HG03280 (cell line): Measurements from ENCODE around the gene STN1.

Source experiments
- ATAC-seq: cut with Tn5 transposase; IDR thresholded peaks from one replicate; pipeline ENCODE4 v1.9.1; 2021; ENCODE audit warnings: mild to moderate bottlenecking, moderate library complexity; ENCODE audit not compliant: unreplicated experiment

STN1 gene

DNA sequence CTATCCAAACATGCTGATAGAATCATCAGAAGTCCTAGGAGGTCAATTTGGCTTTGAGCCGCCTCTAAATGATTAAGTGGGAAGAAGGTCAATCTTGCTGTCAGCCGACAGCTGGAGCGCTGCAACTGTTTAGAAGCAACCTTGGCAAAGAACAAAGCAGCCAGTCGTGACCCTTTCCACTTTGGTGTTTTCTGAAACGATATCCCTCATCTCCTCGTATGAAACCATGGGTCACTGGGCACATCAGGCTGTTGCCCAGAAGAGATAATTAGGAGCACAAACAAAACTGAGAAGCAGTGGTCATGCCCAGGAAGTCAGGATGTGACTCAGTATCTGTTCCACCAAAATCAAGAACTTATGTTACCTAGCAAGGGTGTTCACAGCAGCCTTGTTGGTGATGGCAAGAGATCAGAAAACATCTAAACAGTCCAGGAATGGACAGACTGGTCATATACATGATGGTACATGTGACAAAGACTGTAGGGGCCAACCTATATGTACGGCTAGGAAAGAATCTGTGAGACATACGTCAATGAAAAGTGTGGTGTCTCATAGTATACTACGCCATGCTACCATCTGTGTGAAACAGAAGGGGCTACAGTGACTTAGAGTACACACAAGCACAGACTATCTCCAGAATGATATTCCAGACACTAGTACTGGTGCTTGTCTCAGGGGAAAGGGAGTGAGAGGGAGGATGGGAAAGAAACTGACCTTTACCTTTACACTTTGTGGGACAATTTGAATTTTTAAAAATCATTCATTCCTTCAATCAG, 22.4 kb downstream of the STN1 start:
- no peak for ATAC-seq

DNA sequence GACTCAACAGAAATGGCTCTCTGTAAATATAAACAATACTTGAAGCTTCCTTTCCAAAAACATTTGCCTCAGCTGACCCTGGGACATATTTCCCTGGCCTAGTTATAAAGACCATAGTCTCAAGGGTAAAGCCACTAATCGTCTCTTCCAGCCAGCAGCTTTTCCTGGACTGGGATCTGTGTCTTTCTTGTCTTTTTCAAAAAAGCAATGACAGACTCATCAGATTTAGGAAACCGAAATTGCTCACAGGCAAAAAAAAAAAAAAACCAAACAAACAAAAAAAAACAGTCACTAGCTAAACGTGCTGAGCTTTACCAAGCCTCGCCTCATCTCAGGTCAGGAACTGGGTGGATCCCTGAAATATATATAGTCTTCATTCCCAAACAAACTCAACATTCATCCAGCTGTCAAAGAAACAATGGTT, 23.5 kb downstream of the STN1 start:
- ATAC-seq, result no peak

DNA sequence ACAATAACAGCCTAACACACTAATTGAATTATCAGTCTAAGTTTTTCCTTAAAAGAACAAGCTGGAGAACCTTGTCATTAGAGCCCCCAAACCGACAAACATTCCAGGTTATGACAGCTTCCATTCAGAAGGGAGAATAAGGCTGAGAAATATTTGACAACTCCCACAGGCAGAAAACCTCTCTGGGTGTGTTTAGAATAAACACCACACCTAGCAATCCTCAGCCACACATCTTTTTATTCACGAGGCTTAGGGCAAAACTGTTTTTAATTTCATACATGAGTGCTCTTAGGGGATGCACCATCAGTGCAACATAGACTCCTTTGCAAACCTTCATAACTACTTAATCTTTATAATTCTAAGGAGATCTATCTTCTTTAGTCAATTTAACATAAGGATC, 24.2 kb downstream of the STN1 start:
- no peak for ATAC-seq

DNA sequence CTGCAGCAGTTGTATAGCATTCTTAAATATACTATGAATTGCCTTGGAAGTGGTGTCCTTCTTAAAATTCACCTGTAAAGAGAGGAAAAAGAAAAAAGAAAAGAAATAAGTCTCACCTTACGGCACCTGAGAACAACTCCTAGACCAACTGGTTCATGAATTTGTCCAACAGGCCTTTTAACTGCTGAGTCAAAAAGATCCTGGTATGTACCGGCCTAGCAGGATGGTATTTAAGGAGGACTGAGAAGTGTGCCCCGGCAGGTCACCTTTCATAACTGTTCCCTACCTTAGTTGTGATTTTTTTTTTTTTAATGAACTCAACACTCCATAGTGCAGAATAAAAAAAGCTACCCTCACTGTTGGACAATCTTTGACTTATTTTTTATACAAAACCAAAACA, 25.8 kb downstream of the STN1 start:
- ATAC-seq, result no peak

DNA sequence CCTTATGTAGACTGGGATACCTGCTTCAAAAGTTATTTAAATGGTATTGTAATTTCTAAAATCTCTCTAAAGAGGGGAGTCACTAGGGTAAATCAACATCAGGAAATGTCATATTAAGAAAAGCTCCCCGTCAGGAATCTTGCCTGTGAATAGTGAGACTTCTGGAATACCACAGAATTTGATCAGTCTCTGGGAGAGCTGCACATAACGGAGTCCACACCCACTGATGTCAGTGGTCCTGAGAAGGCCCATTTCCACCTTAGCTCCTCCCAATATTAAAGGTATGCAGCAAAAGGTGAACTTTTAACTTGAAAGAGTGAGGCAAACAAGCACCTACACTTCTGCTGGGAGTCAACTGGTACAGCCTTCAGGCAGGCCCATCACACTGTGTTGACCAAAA, 27.3 kb downstream of the STN1 start:
- ATAC-seq, result no peak

DNA sequence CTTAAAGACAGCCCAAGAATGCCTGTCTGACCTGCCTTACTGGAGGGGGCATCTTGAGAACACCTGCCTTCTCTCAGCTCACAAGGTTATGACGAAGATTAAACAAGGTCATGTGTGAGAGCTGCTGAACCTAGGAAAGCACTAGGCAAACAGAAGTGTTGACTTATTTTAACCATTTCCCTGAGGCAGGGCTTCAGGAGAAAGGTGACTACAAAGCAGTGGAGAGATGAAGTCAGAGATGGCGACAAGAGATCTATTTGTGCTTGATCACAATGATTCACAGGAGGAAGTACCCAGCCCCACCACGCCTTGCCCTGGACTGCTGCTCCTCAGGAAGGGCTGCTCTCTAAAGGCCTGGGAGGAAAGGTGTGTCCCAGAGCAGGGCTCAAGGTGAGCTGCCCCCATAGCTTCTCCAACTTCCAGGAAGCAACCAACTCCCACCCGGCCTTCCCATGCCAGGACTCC, 27.8 kb downstream of the STN1 start:
- ATAC-seq, result no peak

DNA sequence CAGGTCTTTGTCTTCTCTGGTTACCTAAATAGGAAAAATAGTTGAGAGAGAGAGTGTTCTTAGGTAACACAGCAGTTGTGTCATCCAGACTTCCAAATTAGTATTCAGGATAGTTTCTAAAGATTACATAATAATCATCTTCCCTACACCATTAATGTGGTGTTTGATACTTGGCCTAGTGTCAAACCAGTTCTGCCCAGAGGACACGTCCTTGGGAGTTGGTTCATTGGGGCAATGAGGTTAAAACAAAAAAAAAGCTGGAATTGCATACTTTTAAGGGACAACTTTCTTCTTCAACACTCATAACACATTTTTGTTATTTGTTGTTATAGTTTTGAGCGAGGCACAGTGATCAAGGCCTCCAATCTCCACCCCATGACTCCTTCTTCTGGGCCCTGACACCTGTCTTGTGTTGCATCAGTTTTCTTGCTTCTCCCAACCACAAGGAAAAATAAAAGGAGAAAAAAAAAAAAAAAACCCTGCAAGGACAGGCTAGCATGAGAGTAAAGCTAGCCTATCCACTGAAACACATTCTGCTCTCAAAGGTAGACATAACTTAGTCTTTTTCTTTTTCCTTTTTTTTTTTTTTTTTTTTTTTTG, 28.8 kb downstream of the STN1 start:
- no peak for ATAC-seq

DNA sequence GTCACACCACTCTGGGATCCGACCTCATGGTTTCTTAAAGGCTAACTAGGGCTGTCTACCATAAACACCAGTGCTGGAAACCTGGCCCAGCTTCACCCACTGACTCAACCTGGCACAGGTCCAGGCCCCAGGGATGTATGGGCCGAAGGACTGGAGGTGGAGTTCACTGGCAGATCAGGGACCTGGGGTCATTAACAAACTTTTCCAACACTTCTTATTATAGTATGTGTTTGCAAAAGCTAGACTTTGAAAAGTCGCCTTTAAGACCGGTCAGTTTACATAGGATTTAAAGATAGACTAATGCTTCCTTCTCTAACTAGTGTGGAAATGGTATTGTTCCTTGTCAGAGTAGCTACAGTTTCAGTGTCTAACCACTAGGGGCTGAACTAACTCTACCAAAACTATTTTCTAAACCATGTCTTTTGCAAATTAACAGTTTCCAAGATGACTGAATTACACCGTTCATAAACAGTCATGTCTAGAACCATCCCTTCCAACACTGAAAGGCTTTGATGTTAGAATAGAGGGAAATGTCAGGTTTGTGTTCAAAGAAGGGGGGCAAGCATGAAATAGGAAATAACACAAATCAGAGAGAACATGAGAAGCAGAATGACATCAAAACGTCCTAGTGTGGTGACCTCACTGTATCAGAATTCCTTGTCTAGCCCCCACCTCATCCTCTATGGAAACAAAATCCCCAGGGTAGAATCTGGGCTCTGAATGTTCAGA, 29.7 kb downstream of the STN1 start:
- peak; percentile 51 for ATAC-seq

DNA sequence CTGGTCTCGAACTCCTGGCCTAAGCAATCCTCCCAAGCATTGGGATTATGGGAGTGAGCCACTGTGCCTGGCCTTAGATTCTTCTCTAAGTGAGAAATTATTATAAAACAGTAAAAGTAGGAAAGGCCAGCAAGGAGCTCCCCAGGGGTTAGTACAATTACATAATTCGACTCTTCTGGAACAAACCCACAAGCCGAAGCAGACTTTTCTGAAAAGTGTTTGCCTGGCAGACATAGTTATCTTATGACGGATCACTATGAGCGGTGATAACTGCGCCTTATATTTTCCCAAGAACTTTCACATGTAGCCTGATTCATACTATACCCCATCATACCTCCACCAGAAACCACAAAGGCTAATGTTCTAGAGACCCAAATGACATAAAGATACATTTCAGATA, 32.4 kb downstream of the STN1 start:
- no peak for ATAC-seq

DNA sequence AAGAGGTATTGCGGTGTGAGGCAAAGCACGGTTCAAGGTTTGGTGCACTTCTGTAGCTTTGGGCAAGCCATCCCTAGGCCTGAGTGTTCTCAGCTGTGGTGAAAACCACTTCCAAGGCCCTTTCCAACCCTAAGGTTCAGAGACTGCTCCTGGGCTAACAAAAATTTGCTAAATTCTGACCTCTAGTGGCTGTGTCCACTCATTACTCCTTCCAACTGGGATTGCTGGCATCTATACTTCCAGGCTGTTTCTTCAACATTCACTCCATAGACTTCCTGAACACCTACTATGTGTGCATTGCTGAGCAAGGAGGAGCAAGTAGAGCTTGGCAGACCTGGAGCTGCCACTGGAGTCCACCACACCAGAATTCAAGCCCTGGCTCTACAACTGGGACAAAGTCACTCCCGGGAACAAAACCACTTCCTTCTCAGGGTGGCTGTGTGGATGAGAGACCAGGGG, 33.3 kb downstream of the STN1 start:
- ATAC-seq, result peak; percentile 51

DNA sequence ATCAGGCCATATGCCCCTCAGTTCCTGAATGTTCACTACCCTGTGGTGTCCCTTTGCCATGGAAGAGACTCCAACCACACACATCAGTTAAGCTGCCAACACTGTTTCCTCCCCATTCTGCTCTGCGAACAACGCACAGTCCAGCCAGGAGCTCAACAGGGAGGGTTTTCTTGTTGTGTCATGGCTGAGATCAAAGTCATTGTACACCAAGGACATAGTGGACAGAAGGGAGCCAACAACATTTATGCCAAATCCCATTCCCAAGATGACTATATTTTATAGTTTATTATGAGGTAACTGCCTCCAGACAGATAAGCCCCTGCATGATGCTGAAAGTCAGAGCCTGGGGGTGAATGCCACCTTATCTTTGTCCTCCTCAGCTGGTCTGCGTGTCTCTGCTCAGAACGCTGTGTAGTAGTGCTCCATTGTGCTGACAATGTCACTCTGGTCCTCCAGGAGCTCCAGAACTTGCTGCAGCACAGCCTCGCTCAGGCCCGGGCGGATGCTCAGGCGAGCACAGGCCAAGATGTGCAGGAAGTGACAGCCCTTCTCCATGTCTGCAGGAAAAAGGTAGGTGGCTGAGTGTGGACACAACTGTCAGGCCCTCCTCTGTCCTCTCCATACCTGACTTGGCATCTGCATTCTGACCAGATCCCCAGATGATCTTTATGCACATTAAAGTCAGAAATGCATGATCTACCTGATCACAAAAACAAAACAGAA, 35.5 kb downstream of the STN1 start:
- no peak for ATAC-seq

DNA sequence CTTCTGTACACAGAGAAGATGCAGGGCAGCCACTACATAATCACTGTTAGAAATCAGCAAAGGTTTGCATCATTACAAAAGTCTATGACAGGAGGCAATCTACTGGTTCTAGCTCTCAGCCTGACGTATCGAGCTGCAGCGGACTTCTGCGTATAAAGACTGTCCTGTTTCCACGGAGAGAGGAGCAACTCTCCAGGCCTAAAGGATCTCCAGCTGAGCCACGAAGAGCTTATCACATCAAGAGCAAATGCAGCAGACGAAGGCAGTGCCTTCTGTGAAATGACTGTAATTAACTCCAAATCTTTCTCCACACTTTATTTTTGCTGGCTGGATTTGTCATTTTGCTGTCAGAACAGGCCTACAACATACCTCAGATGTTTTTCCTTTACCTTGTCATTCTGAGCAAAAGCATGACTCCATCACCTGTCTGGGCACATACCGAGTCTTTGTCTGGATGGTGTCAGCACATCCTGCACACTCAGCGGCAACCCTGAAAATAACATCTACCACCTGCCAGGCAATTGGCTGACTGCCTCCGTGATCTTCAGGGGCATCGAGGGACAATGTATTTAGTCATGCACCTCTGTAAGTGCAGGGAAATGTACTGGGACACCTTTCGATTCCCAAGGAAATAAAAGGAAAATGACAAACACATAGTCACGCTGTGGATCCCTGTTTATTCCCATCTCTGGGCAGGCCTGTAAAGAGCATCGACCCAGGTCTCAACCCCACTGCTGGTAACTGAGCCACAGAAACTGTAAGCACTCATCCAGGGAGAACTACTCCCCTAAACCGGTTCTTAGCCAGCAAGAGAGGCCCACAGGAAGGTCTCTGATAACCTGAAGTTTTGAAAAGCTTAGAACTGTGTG, 36.3 kb downstream of the STN1 start:
- ATAC-seq, result no peak

DNA sequence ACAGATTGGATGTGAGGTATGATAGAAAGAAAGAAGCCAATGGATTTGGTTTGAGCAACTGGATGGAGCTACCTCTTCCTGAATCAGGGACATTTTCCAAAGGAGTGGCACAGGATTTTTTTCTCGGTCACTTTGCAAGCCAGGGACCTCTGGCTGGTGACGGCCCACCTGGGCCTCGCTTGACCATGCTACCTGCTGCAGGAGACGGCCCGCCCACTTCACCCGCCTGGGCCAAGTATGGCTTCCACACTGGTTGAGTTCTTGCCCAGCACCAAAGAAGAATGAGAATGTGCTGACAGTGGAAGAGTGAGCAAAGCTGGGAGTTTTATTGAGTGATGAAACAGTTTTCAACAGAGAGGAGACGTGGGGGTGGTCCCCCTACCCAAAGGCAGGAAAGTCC, 38.2 kb downstream of the STN1 start:
- no peak for ATAC-seq

DNA sequence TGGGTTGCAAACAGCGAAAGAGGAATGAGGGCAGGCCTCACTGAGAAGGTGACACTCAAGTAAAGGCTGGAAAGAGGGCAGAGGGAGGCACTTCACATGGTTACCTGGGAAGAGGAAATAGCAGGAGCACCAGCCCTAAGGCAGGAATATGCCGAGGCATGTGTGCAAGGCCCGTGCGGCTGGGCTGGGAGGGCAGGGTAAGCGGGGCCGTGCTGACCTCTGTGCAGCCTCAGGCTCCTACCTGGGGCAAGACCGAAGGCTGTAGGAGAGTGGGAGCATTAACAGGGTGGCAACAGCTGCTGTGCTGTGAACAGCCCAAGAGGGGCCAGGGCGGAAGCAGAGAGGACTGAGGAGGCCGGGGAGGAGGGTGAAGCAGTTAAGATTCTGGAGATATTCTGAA, 38.6 kb downstream of the STN1 start:
- no peak for ATAC-seq

DNA sequence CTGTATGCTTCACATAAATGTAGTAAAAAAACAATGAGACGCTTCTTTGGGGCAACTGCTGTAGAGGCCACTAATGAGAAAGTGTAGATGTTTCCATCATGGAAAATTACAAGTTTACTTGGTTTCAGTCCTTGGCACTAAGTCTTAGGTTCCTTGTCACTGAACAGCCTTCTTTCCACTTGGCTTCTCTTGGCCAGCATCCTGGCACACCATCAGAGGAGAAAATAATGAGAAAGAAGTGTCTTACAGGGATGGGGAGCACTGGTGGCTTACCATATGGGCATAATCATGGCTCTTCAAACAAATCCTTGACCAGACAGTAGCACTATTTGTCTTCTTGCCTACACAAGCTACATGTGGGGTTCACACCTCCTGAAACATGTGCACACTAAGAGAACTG, 40.1 kb downstream of the STN1 start:
- no peak for ATAC-seq

DNA sequence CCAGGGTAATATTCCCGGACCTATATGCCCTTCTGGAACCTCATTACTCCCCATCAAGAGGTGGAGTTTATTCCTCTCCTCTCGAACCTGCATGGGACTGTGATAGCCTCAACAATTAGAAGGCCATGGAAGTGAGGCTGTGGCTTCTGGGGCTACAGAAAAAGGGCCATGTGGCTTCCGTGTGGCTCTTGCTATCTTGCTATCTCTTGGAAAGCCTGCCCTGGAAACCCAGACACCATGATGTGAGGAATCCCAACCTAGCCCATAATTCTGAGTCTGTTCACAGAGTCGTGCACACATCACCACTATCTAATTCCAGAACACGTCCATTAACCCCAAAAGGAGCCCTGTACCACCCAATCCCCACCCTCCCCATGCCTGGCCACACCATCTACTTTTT, 41.8 kb downstream of the STN1 start:
- ATAC-seq, result no peak

DNA sequence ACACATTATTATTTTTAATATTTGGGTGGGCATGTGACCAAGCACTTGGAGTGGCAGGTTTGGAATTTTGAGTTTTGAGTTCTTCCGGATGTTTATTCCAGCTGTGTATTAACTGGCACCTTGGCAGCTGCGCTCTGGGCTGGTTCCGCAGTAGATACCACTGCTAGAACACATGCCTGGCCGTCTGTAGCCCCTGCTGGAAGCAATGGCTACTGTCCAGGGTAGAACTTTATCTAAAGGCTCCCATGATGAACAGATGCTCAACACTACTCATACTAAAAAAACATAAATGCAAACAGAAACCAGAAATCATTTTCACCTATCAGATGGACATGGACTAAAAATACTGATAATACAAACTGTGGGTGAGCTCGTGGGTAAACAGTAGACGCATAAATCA, 43.3 kb downstream of the STN1 start:
- ATAC-seq, result no peak

DNA sequence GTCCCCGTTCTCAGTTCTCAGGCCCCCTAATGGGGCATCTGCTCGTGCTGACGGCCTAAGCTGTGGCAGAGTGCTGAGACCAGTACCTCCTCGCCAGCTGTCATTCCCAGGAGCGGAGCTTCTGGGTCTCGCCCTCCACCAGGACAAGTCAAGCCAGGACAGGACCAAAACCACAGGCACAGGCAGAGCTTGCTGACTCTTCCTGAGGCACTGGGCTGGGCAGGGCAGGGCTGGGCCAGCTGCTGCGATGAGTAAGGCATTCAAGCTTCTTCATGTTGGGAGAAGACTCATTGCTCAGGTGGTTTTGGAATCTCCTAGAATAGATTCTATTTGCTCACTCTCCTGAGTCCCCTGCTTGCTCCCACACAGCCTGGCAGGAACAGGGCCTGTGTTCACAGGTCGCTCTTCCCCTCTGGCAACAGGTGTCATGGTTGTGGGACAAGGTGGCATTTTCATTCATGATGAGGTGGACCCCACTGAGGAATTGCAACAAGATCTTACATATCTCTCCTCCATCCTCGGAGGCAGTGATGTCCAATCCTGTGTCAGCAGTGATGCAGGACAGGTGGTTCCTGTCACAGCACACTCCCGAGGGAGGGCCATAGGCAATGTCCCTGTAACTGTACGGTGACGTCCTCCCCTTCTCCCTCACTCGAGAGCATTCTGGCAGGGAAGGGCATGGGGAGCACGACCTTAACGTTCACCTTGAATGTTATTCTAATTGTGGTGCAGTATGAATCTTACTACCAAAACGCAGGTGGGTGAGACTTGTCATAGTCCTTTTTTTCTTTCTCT, 45.6 kb downstream of the STN1 start:
- no peak for ATAC-seq

DNA sequence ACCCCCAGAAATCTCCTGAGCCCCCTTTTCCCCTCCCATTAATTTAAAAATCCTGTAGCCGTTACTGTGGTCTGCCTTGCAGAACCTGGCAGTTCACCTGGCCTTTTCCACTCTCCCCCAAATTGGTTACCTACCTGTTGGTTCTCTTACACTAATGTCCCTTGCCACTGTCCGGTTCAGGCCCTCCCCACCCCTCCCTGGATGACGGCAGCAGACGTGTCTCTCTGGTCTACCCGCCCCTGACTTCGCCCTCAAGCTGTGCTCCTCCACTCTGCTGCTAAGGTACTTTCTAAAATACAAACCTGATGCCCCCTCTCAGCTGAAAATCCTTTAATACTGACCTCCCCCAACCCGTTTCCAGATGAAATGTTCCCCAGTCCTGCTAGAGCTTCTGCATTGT, 47.0 kb downstream of the STN1 start:
- ATAC-seq, result no peak

DNA sequence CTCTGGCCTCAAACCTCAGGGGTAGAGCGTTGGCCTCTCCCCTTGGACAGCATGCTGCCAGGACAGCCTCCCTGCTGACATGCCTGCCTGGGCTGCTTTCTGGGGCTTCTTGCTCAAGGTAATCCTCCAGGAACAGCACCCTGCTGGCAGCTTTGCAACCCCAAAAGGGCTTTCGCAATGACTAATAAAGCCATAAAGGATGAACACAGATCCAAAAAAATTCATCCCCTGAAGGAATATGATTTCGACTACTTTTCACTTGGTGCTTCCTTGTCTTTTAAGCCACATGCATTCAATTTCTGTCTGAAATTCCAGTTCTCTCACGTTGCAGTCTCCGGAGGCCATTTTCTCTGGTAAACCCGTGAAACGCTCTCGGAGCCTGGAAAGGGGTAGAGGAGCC, 47.5 kb downstream of the STN1 start:
- ATAC-seq, result no peak
